Esophagus muscularis mucosa (tissue), 4 donors: Measurements from ENCODE around the gene PRDM5. TPM values are rescaled to one million over a fixed set of nuclear protein-coding genes. Genes with fewer than 3 reads are reported as not detected.

Experiments used
- DNase-seq: peaks from one replicate; pipeline ENCODE4 v3.0.0-alpha.2; 2017; ENCODE audit errors: extremely low spot score
- H3K27ac ChIP-seq, 4 donors: fragments of 200-600 bp; sonication (generic); replicated peaks in 1 of 4; 1 replicate in 3 of 4; 2 replicates in 1 of 4; pipeline ENCODE4 v1.5.1; 2016 to 2019; ENCODE audit warnings: mild to moderate bottlenecking in 1 of 4
- H3K27me3 ChIP-seq, 4 donors: fragments of 200-600 bp; sonication (generic); one replicate each; pipeline versions ENCODE4 v1.5.1 to v1.6.0; 2016 to 2019
- H3K36me3 ChIP-seq, 4 donors: fragments of 200-600 bp; sonication (generic); one replicate each; pipeline ENCODE4 v1.5.1; 2016 to 2019
- H3K4me1 ChIP-seq, 4 donors: fragments of 200-600 bp; sonication (generic); one replicate each; pipeline ENCODE4 v1.5.1; 2016 to 2019
- H3K4me3 ChIP-seq, 4 donors: fragments of 200-600 bp; sonication (generic); 1 replicate in 2 of 4; 2 replicates in 2 of 4; pipeline ENCODE4 v1.5.1; 2016 to 2019; ENCODE audit warnings: mild to moderate bottlenecking in 4 of 4, moderate library complexity in 1 of 4
- H3K9me3 ChIP-seq, 4 donors: fragments of 200-600 bp; sonication (generic); 1 replicate in 3 of 4; 2 replicates in 1 of 4; pipeline ENCODE4 v1.5.1; 2016 to 2019
- CTCF ChIP-seq, 3 experiments: fragments of 200-600 bp in 2 of 3; fragments of 450-650 bp in 1 of 3; sonication (generic) in 2 of 3; IDR thresholded peaks; one replicate each; pipeline ENCODE4 v1.5.1; 2017 to 2019; ENCODE audit warnings: antibody characterized with exemption in 3 of 3, mild to moderate bottlenecking in 2 of 3, moderate library complexity in 1 of 3
- EP300 ChIP-seq: sonication (generic); formaldehyde crosslinking; IDR thresholded peaks from one replicate; pipeline ENCODE4 v1.6.1; 2017; ENCODE audit warnings: antibody characterized with exemption
- POLR2A ChIP-seq: fragments of 450-650 bp; IDR thresholded peaks from one replicate; pipeline ENCODE4 v1.6.1; 2017; ENCODE audit warnings: antibody characterized with exemption, moderate library complexity, mild to moderate bottlenecking, low read depth
- POLR2AphosphoS5 ChIP-seq, 2 donors: sonication (generic); formaldehyde crosslinking; IDR thresholded peaks; one replicate each; pipeline ENCODE4 v1.6.1; 2017; ENCODE audit warnings: antibody characterized with exemption in 2 of 2
- WGBS: methylation state at CpG from one replicate; pipeline ENCODE4 v1.1.5; 2018; 5-methylcytosine and 5-hydroxymethylcytosine counted together
- intact Hi-C: fragments of 100-400 bp; cut with DNase I; formaldehyde crosslinking; loops from one replicate; pipeline ENCODE4 v1.15.1; 2023
- total RNA-seq, 4 donors: library from RNA; depleted of rRNA; stranded (reverse); fragments of >200 nt; gene quantifications; one replicate each; pipeline versions ENCODE4 v1.1.0 to v1.2.1, GENCODE V29; 2016

The PRDM5 gene
- total RNA-seq, 4 donors from 2014 or later = 10.8 to 17.0 (median 15.4) TPM

DNA sequence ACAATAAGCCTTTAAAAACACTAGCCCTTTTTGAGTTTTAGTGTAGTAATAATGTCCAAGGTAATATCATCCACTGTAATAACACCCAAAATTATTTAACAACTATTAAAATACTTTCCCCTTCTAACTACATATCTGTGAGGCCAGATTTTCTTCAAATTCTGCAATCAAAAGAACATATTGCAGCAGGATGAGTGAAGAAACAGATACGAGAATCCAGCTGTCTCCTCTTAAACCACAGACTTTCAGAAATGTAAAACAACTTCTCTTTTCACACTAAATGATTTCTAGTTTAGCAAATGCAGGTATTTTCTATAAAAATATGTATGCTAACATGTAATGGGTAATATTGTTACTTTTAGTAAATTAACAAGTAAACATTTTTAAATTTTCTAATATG lies 148.9 kb downstream of the PRDM5 start:
- no peak for DNase-seq
- Histone ChIP-seq H3K36me3 (no peaks in the 10 kb centered on the region), H3K9me3 (no peaks in the 10 kb centered on the region), H3K4me1 (no peaks in the 10 kb centered on the region), H3K27ac (no peak overlapping the region), H3K27me3 (no peaks in the 10 kb centered on the region), H3K4me3 (no peak overlapping the region)
- intact Hi-C loops = no loop called here
- WGBS = 73% methylated on average over 1 of the region's 1 CpG
- TF ChIP-seq CTCF (IDR thresholded peaks at IDR 0.05) (no peak), EP300 (no peak), POLR2A (no peak), POLR2AphosphoS5 (IDR thresholded peaks at IDR 0.05) (no peak)

- no peak overlapping the region for H3K27ac ChIP-seq
- no peaks in the 10 kb centered on the region for H3K4me1 ChIP-seq
- TF ChIP-seq POLR2AphosphoS5 (IDR thresholded peaks at IDR 0.05) (no peak), CTCF (IDR thresholded peaks at IDR 0.05) (no peak), POLR2A (no peak), EP300 (no peak)
- no peak overlapping the region for H3K4me3 ChIP-seq
- intact Hi-C loops = no loop called here
- H3K9me3 ChIP-seq = no peaks in the 10 kb centered on the region
- WGBS = 90% methylated on average over 2 of the region's 2 CpGs
- DNase-seq = no peak
- H3K36me3 ChIP-seq = no peaks in the 10 kb centered on the region
- H3K27me3 ChIP-seq = no peaks in the 10 kb centered on the region
Measured at GRCh38 chr4:120771907-120772306, 150.6 kb downstream of the PRDM5 start.

GRCh38 chr4:120770897-120771296 lies 151.6 kb downstream of the PRDM5 start:
- no peak for TF ChIP-seq EP300
- no peak for TF ChIP-seq CTCF (IDR thresholded peaks at IDR 0.05)
- no peaks in the 10 kb centered on the region for H3K9me3 ChIP-seq
- H3K27me3 ChIP-seq = no peaks in the 10 kb centered on the region
- DNase-seq = no peak
- H3K4me1 ChIP-seq = no peaks in the 10 kb centered on the region
- WGBS = 100% methylated on average over 1 of the region's 1 CpG
- intact Hi-C loops = no loop called here
- H3K36me3 ChIP-seq = no peaks in the 10 kb centered on the region
- H3K27ac ChIP-seq = no peak overlapping the region
- no peak overlapping the region for H3K4me3 ChIP-seq

DNA sequence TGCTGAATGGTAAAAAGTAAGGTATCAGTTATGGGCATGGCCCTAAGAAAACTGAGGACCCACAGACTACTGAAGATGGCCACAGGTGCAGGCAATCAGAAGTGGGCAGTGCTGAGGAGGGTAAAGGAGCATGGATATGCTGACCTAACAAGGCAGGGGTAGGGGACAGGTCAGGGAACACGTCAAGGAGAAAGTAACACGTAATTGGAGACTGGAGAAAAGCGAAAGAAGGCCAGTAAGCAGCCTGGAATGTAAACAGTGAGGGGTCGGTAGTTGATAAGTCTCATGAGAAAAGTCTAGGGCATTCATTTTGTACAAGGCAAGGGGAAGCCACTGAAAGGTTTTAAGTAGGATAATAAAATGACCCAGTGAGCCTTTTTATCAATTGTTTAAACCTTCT lies 153.3 kb downstream of the PRDM5 start:
- intact Hi-C loops = no loop called here
- H3K9me3 ChIP-seq = no peaks in the 10 kb centered on the region
- 20% methylated on average over 4 of the region's 4 CpGs for WGBS
- H3K4me3 ChIP-seq = no peak overlapping the region
- no peaks in the 10 kb centered on the region for H3K36me3 ChIP-seq
- TF ChIP-seq EP300 (no peak), CTCF (IDR thresholded peaks at IDR 0.05) (no peak)
- no peaks in the 10 kb centered on the region for H3K27me3 ChIP-seq
- no peaks in the 10 kb centered on the region for H3K4me1 ChIP-seq
- H3K27ac ChIP-seq = no peak overlapping the region
- no peak for DNase-seq

DNA sequence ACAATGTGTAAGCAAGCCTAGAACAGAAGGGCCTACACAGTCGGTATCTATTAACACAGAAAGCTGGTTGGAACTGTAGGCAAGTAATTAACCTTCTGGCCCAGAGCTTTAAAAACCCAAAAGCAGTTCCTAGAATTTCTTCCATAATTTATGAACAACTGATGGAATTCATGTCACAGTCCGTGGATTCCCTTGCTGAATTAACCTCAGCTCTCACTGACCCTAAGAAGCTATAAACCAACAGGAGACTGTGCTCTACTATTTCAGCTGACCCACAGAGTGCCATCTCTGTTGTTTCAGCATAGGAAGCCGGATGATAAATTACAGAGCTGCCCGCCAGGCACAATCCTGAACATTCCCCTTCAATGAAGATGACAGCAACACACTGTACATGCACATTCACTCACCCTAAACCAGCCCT lies 157.3 kb downstream of the PRDM5 start:
- TF ChIP-seq CTCF (IDR thresholded peaks at IDR 0.05) = no peak
- no peak for TF ChIP-seq POLR2AphosphoS5 (IDR thresholded peaks at IDR 0.05)
- no peak for TF ChIP-seq POLR2A
- no peak for TF ChIP-seq EP300
- no peaks in the 10 kb centered on the region for H3K4me1 ChIP-seq
- no peak for DNase-seq
- WGBS = 97% methylated on average over 4 of the region's 4 CpGs
- H3K36me3 ChIP-seq = no peaks in the 10 kb centered on the region
- H3K4me3 ChIP-seq = no peak overlapping the region
- H3K9me3 ChIP-seq = no peaks in the 10 kb centered on the region
- no peak overlapping the region for H3K27ac ChIP-seq
- intact Hi-C loops = no loop called here
- H3K27me3 ChIP-seq = no peaks in the 10 kb centered on the region
